ENCODE measurements around the gene THRB. TPM values are rescaled to one million over a fixed set of nuclear protein-coding genes. Genes with fewer than 3 reads are reported as not detected.

The THRB gene
- total RNA-seq, 1 donor from 2014 or later = 3.1 TPM

- DNase-seq (ENCODE audit: low read depth) = no peak
- H3K36me3 ChIP-seq (ENCODE audit: control insufficient read depth, insufficient read depth, low read length) = no peaks in the 10 kb centered on the region
- TF ChIP-seq CTCF (IDR thresholded peaks at IDR 0.05; ENCODE audit: insufficient read depth, low read length, poor library complexity, severe bottlenecking) = no peak
- H3K4me3 ChIP-seq (ENCODE audit: low read depth, low read length) = no peak overlapping the region
- no peaks in the 10 kb centered on the region for H3K27me3 ChIP-seq (ENCODE audit: control insufficient read depth, insufficient read depth, low read length)
These were observed 86.5 kb downstream of the THRB start for GRCh38 chr3:24407980-24408680.

- TF ChIP-seq CTCF (IDR thresholded peaks at IDR 0.05; ENCODE audit: insufficient read depth, low read length, poor library complexity, severe bottlenecking) = no peak
- Histone ChIP-seq H3K36me3 (ENCODE audit: control insufficient read depth, insufficient read depth, low read length) (no peaks in the 10 kb centered on the region), H3K27me3 (ENCODE audit: control insufficient read depth, insufficient read depth, low read length) (no peaks in the 10 kb centered on the region), H3K4me3 (ENCODE audit: low read depth, low read length) (no peak overlapping the region)
- DNase-seq (ENCODE audit: low read depth) = no peak
These were observed 87.8 kb downstream of the THRB start for GRCh38 chr3:24406900-24407299.

GRCh38 chr3:24405057-24405456 is 89.6 kb downstream of the THRB start:
- Histone ChIP-seq H3K4me3 (ENCODE audit: low read depth, low read length) (no peak overlapping the region), H3K36me3 (ENCODE audit: control insufficient read depth, insufficient read depth, low read length) (no peaks in the 10 kb centered on the region), H3K27me3 (ENCODE audit: control insufficient read depth, insufficient read depth, low read length) (no peaks in the 10 kb centered on the region)
- TF ChIP-seq CTCF (IDR thresholded peaks at IDR 0.05; ENCODE audit: insufficient read depth, low read length, poor library complexity, severe bottlenecking) = no peak
- no peak for DNase-seq (ENCODE audit: low read depth)

GRCh38 chr3:24401811-24402185 is 92.9 kb downstream of the THRB start:
- no peaks in the 10 kb centered on the region for H3K36me3 ChIP-seq (ENCODE audit: control insufficient read depth, insufficient read depth, low read length)
- DNase-seq (ENCODE audit: low read depth) = no peak

GRCh38 chr3:24401090-24401810 is 93.4 kb downstream of the THRB start:
- no peak for DNase-seq (ENCODE audit: low read depth)

More at GRCh38 chr3:24401811-24402185, 92.9 kb downstream of the THRB start:
- no peak for TF ChIP-seq CTCF (IDR thresholded peaks at IDR 0.05; ENCODE audit: insufficient read depth, low read length, poor library complexity, severe bottlenecking)
- Histone ChIP-seq H3K4me3 (ENCODE audit: low read depth, low read length) (no peak overlapping the region), H3K27me3 (ENCODE audit: control insufficient read depth, insufficient read depth, low read length) (no peaks in the 10 kb centered on the region)

More at GRCh38 chr3:24401090-24401810, 93.4 kb downstream of the THRB start:
- Histone ChIP-seq H3K36me3 (ENCODE audit: control insufficient read depth, insufficient read depth, low read length) (no peaks in the 10 kb centered on the region), H3K27me3 (ENCODE audit: control insufficient read depth, insufficient read depth, low read length) (no peaks in the 10 kb centered on the region), H3K4me3 (ENCODE audit: low read depth, low read length) (no peak overlapping the region)
- TF ChIP-seq CTCF (IDR thresholded peaks at IDR 0.05; ENCODE audit: insufficient read depth, low read length, poor library complexity, severe bottlenecking) = no peak
